WTC11 (cell line): Measurements from ENCODE around the gene ZXDC. TPM values are rescaled to one million over a fixed set of nuclear protein-coding genes. Genes with fewer than 3 reads are reported as not detected.

ENCODE experiments used
- ATAC-seq: fragments of 200-7000 bp; cut with Tn5 transposase; 2 replicates; pipeline ENCODE4 v1.10.0; 2021; ENCODE audit warnings: mild to moderate bottlenecking, moderate library complexity
- CTCF ChIA-PET: fragments of 300-600 bp; sonication (Branson Sonifier 250); formaldehyde crosslinking; loops from one replicate; lab custom pipeline; 2021; ENCODE audit warnings: antibody characterized with exemption; lab: Charles Lee
- POLR2A ChIA-PET: fragments of 350-600 bp; sonication (Branson Sonifier 250); formaldehyde crosslinking; loops from one replicate; lab custom pipeline; 2021; ENCODE audit warnings: antibody characterized with exemption; lab: Charles Lee
- DNase-seq: peaks from one replicate; pipeline ENCODE4 v3.0.0; 2021; ENCODE audit warnings: low spot score
- H3K27ac Mint-ChIP-seq: 2 replicates; pipeline ENCODE4 v1.8.0; 2021; ENCODE audit warnings: mixed read lengths
- H3K27me3 Mint-ChIP-seq: 2 replicates; pipeline ENCODE4 v1.8.0; 2021; ENCODE audit warnings: low read depth, mild to moderate bottlenecking, moderate library complexity, mixed read lengths
- H3K36me3 Mint-ChIP-seq: 2 replicates; pipeline ENCODE4 v1.8.0; 2021; ENCODE audit warnings: mixed read lengths
- H3K4me1 Mint-ChIP-seq: 2 replicates; pipeline ENCODE4 v1.8.0; 2022; ENCODE audit warnings: mixed read lengths
- H3K4me3 Mint-ChIP-seq: 2 replicates; pipeline ENCODE4 v1.8.0; 2021; ENCODE audit warnings: mild to moderate bottlenecking, moderate library complexity, mixed read lengths
- H3K9me3 Mint-ChIP-seq: 2 replicates; pipeline ENCODE4 v1.8.0; 2021; ENCODE audit warnings: mixed read lengths
- AFF4 ChIP-seq: sonication (generic); formaldehyde crosslinking; IDR thresholded peaks from 2 replicates; pipeline ENCODE4 v1.8.1; 2023; ENCODE audit warnings: mild to moderate bottlenecking, missing genetic modification reagents, borderline replicate concordance
- EMX1 ChIP-seq: fragments of 250-450 bp; sonication (Bioruptor Pico); IDR thresholded peaks from 2 replicates; pipeline ENCODE4 v1.8.0; 2021; ENCODE audit warnings: mild to moderate bottlenecking
- GABPB1 ChIP-seq: sonication (generic); formaldehyde crosslinking; IDR thresholded peaks from 2 replicates; pipeline ENCODE4 v1.8.1; 2023; ENCODE audit warnings: mild to moderate bottlenecking, missing genetic modification reagents
- OVOL2 ChIP-seq: fragments of 250-450 bp; sonication (Bioruptor Pico); IDR thresholded peaks from 2 replicates; pipeline ENCODE4 v1.9.0; 2021; ENCODE audit warnings: mild to moderate bottlenecking, borderline replicate concordance
- RELA ChIP-seq: sonication (generic); formaldehyde crosslinking; IDR thresholded peaks from 2 replicates; pipeline ENCODE4 v1.8.1; 2022; ENCODE audit warnings: missing genetic modification reagents, mild to moderate bottlenecking, borderline replicate concordance
- TP53 ChIP-seq: sonication (generic); formaldehyde crosslinking; IDR thresholded peaks from 2 replicates; pipeline ENCODE4 v1.8.1; 2023; ENCODE audit warnings: mild to moderate bottlenecking, missing genetic modification reagents
- USF1 ChIP-seq: sonication (generic); formaldehyde crosslinking; IDR thresholded peaks from 2 replicates; pipeline ENCODE4 v1.8.0; 2022; ENCODE audit warnings: mild to moderate bottlenecking, missing genetic modification reagents
- ZNF138 ChIP-seq: sonication (generic); formaldehyde crosslinking; conservative IDR thresholded peaks from 2 replicates; pipeline ENCODE4 v1.8.1; 2022; ENCODE audit warnings: mild to moderate bottlenecking, moderate library complexity, missing genetic modification reagents
- ZNF219 ChIP-seq: sonication (generic); formaldehyde crosslinking; IDR thresholded peaks from 2 replicates; pipeline ENCODE4 v1.8.0; 2023; ENCODE audit warnings: missing genetic modification reagents, mild to moderate bottlenecking, borderline replicate concordance
- ZNF281 ChIP-seq: sonication (generic); formaldehyde crosslinking; IDR thresholded peaks from 2 replicates; pipeline ENCODE4 v1.8.0; 2023; ENCODE audit warnings: mild to moderate bottlenecking, missing genetic modification reagents
- ZNF317 ChIP-seq: sonication (generic); formaldehyde crosslinking; IDR thresholded peaks from 2 replicates; pipeline ENCODE4 v1.8.1; 2023; ENCODE audit warnings: low read depth, mild to moderate bottlenecking, moderate library complexity, missing genetic modification reagents, borderline replicate concordance
- ZNF532 ChIP-seq: fragments of 250-450 bp; sonication (Bioruptor Pico); IDR thresholded peaks from 2 replicates; pipeline ENCODE4 v1.9.0; 2021; ENCODE audit warnings: mild to moderate bottlenecking, borderline replicate concordance
- total RNA-seq: library from RNA; stranded (reverse); gene quantifications from 3 replicates; pipeline ENCODE4 v1.2.3, GENCODE V29; 2021

The ZXDC gene
- total RNA-seq, 1 experiment from 2014 or later: 34.7 TPM

- no peak for TF ChIP-seq ZNF532
Observed at GRCh38 chr3:126392246-126392645, 83.4 kb downstream of the ZXDC start (continued).

- no peaks in the 10 kb centered on the region for H3K9me3 Mint-ChIP-seq
- no peaks in the 10 kb centered on the region for H3K36me3 Mint-ChIP-seq
- ATAC-seq: no peak
- peaks cover 56% of the 10 kb centered on the region for H3K27me3 Mint-ChIP-seq
- DNase-seq: no peak
- H3K4me3 Mint-ChIP-seq: no peak overlapping the region
- peaks cover 15% of the 10 kb centered on the region for H3K4me1 Mint-ChIP-seq
- no peak overlapping the region for H3K27ac Mint-ChIP-seq
- ChIA-PET POLR2A (no interaction called here), CTCF (interaction anchor here (0.8 kb wide), 1 partner anchor 49 kb away, joined by 3 read pairs; no protein-coding TSS in a partner anchor)
- TF ChIP-seq GABPB1 (no peak), RELA (CRISPR knock-in tag) (no peak), OVOL2 (CRISPR knock-in tag) (no peak), ZNF219 (CRISPR knock-in tag) (no peak), EMX1 (CRISPR knock-in tag) (no peak), AFF4 (no peak), ZNF281 (CRISPR knock-in tag) (no peak), ZNF317 (no peak), USF1 (CRISPR knock-in tag) (no peak)
Observed at GRCh38 chr3:126391631-126392030, 84.1 kb downstream of the ZXDC start.

- POLR2A ChIA-PET: no interaction called here
- Mint-ChIP-seq H3K4me3 (no peak overlapping the region), H3K9me3 (no peaks in the 10 kb centered on the region), H3K4me1 (peaks cover 20% of the 10 kb centered on the region), H3K27ac (no peak overlapping the region), H3K36me3 (no peaks in the 10 kb centered on the region), H3K27me3 (peaks cover 49% of the 10 kb centered on the region)
- no peak for DNase-seq
- TF ChIP-seq ZNF138 (CRISPR knock-in tag) (no peak), TP53 (no peak)
- TF ChIP-seq, all 79 proteins: peak for 0
- no peak for ATAC-seq
- CTCF ChIA-PET: interaction anchor here (1.0 to 3.2 kb wide), 3 partner anchors 27 to 258 kb away, joined by 3 to 18 read pairs (median 15); no protein-coding TSS in a partner anchor
Observed at GRCh38 chr3:126390751-126391150, 84.9 kb downstream of the ZXDC start.
